Measurements from ENCODE around the gene ASCL2.

The ASCL2 gene

GRCh38 chr11:2224254-2224653, 46.1 kb downstream of the ASCL2 start:
- DNase-seq, result no peak

- DNase-seq, result no peak
Measured at GRCh38 chr11:2223153-2223794, 47.1 kb downstream of the ASCL2 start.

DNA sequence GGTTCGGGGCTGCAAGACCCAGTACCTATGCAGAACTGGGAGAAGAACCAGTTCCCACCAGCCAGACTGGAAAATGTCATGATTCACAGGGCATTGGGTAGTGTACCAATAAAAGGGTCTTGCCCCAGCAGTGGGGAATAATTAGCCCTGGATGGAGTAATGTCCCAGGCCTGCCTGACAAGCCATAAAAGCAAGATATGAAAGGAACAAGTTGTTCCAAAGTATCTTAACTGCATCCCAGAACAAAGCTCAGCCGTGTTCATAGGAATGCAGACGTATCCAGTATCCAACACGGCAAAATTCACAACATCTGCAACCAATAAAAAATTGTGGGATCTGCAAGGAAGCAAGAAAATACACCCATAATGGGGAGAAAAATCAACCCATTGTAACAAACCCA, 47.9 kb downstream of the ASCL2 start:
- DNase-seq, result no peak

DNA sequence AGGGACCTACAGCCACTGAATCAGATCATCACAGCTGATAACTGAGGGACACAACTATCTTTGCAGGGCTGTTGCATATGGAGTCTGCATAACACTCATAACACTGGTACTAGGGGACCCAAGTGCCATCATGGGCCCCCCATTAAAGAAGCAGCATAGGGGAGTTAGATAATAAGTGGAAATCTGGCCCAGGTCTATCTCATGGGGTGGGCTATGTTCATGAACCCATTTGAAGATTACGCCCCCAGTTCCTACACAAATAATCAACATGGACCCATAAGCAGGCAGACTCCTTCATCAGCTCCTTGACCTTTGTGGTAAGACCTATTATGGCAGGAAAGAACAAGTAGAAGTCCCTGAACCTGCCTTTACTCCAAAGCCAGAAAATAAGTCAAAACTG, 48.8 kb downstream of the ASCL2 start:
- DNase-seq, result no peak

GRCh38 chr11:2221024-2221423, 49.4 kb downstream of the ASCL2 start:
- DNase-seq, result no peak

- DNase-seq, result no peak
Measured at GRCh38 chr11:2220173-2220771, 50.1 kb downstream of the ASCL2 start.

DNA sequence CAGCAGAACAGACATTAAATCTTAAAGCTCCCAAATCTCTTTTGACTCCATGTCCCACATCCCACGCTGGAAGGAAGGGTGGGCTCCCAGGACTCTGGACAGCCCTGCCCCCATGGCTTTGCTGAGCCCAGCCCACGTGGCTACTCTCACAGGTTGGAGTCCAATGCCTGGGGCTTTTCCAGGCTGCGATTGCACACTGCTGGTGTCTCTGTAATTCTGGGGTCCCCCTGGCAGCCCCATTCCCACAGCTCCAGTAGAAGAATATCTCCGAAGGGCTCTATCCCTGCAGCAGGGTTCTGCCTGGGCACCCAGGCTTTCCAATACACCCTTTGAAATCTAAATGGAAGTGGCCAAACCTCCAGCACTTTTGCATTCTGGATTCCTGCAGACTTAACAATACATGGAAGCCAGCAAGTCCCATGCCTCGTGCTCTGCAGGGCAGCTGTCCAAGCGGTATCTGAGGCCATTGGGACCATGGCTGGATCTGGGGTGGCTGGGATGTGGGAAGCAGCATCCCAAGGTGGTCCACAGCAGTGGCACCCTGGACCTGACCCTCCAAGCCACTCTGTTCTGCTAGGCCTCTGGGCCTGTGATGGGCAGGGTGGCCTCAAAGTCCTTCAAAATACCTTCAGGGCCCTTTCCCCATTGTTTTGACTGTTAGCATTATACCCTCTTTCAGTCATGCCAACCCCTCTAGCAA, 50.9 kb downstream of the ASCL2 start:
- no peak for DNase-seq
